NCI-H146 treated with DMSO at 0.1 percent for 48 hours (cell line): ENCODE measurements around the gene IQSEC2.

ENCODE experiments used
- DNase-seq: peaks from one replicate; lab custom pipeline; 2025; ENCODE audit not compliant: unreplicated experiment; lab: John Stamatoyannopoulos, UW

IQSEC2 gene

GRCh38 chrX:53244610-53245009, 36.8 kb downstream of the IQSEC2 start:
- no peak for DNase-seq

GRCh38 chrX:53242310-53242709, 39.1 kb downstream of the IQSEC2 start:
- DNase-seq, result no peak

GRCh38 chrX:53241558-53241957, 39.8 kb downstream of the IQSEC2 start:
- no peak for DNase-seq

- DNase-seq, result no peak
These were observed 41.9 kb downstream of the IQSEC2 start for GRCh38 chrX:53239474-53239873.

GRCh38 chrX:53237056-53237455, 44.3 kb downstream of the IQSEC2 start:
- DNase-seq, result no peak

- DNase-seq, result no peak
These were observed 45.2 kb downstream of the IQSEC2 start for GRCh38 chrX:53236025-53236679.

- no peak for DNase-seq
These were observed 45.8 kb downstream of the IQSEC2 start for GRCh38 chrX:53235566-53235965.

GRCh38 chrX:53234484-53234883, 46.9 kb downstream of the IQSEC2 start:
- no peak for DNase-seq

- no peak for DNase-seq
These were observed 47.8 kb downstream of the IQSEC2 start for GRCh38 chrX:53233536-53233935.

- no peak for DNase-seq
These were observed 51.3 kb downstream of the IQSEC2 start for GRCh38 chrX:53230116-53230515.

GRCh38 chrX:53227224-53227765, 54.1 kb downstream of the IQSEC2 start:
- DNase-seq, result no peak

GRCh38 chrX:53224860-53225797, 56.3 kb downstream of the IQSEC2 start, which contains the start of gene KDM5C:
Gene KDM5C, minus strand, starts transcription at chrX:53225207. Its CDS starts 318 bp downstream, at chrX:53224889.
- peak; percentile 71 for DNase-seq

- no peak for DNase-seq
These were observed 57.2 kb downstream of the IQSEC2 start for GRCh38 chrX:53223955-53224859.

- no peak for DNase-seq
These were observed 58.2 kb downstream of the IQSEC2 start for GRCh38 chrX:53223068-53223693.
